ENCODE measurements around the gene RAB11FIP3.
A peak's percentile ranks its signal among the peaks of the same experiment; 100 is the strongest.

RAB11FIP3 gene

DNA sequence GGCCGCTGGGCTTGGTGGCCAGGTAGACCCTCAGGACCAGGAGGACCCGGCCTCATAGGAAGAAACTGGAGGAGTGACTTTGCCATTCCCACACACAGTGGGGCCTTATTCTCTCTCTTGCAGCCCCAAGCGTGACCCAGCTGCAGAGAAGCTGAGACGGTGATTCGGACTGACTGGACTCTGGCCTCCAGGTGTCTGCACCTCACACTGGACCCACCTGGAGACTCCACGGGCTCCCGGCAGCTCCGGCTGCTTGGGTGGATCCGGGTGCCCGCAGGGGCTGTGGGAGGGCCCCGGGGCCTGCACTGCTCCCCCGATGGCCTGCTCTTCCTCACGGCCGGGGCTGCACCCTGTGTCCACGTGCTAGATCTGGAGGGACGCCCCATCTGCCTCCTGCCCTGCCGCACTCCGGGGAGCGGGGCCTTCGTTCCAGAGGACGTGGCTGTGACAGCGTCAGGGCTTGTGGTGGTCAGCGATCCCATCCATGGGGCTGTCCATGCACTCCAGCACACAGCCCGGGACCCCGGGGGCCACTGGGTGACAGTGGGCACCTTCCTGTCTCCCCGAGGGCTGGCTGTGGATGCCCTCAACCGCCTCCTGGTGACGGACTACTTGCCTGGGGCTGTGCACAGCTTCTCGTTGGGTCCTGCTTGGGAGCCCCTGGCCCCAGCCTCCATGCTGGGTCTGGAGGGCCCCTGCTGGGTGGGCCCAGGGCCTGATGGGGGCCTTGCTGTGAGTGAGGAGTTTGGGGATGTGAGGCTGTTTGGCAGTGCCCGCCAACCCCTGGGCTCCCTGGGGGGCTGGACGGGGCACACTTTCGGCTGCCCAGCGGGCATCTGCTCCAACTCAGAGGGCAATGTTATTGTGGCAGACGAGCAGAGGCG lies 142.2 kb downstream of the RAB11FIP3 start:
- DNase-seq (ENCODE audit: low read depth), result no peak

GRCh38 chr16:568401-569258 lies 143.2 kb downstream of the RAB11FIP3 start:
- DNase-seq (ENCODE audit: low read depth), result no peak

DNA sequence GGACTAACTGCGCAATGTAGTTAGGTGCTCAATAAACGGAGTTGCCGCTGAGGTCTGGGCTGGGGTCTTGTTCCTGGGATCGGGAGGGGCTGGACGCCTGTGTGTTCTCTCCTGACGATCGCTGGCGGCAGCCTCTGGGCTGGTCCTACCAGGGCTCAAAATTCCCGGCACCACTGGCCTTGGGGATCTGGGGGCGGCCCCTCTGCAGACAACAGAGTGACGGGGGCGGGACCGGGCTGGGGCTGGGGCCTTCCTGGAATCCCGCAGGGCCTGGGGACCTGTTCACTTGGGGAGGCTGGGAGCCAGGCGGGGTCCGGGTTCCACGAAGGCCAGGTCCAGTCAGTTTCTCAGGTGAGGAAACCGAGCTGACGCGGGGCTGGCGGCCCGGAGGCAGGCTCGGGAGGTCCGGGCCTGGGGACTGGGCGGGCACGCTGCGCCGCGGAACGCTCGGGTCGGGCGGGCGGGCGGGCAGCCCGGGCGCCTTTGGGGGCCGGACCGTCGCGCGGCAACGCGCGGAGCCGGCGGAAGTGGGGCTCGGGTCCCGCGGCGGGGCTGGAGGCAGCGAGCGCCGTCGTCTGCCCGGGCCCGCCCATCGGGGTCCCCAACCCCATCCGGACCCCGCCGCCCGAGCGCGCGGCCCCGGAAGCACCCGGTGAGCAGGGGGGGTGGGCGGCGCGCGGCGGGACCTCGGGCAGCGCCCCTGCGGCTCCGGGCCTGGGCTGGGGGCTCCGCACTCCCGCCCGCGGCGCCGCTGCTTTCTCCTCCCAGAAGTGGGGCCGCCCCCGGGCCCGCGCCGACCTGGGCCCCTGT lies 144.2 kb downstream of the RAB11FIP3 start, which contains the start of gene PIGQ:
PIGQ (plus strand) TSS at position 524 of the 810 bp plus-strand sequence. CDS start 4,107 bp downstream, outside the sequence.
- DNase-seq (ENCODE audit: low read depth), result peak; percentile 75
